HUES48 (cell line): Measurements from ENCODE around the gene RET.

Experiments used
- H3K27ac ChIP-seq: one replicate; pipeline ENCODE4 v1.7.0; 2013; ENCODE audit warnings: low read depth, low read length, inconsistent platforms
- H3K27me3 ChIP-seq: 2 replicates; pipeline ENCODE4 v1.6.1; 2013; ENCODE audit warnings: mild to moderate bottlenecking, low read length; ENCODE audit not compliant: control insufficient read depth, insufficient read depth
- H3K36me3 ChIP-seq: 2 replicates; pipeline ENCODE4 v1.6.1; 2013; ENCODE audit warnings: low read length; ENCODE audit not compliant: control insufficient read depth, insufficient read depth
- H3K4me1 ChIP-seq: 2 replicates; pipeline ENCODE4 v1.6.1; 2013; ENCODE audit warnings: mild to moderate bottlenecking, low read length; ENCODE audit not compliant: control insufficient read depth, insufficient read depth
- H3K4me3 ChIP-seq: 2 replicates; pipeline ENCODE4 v1.5.1; 2013; ENCODE audit warnings: mild to moderate bottlenecking, low read depth, low read length
- H3K9ac ChIP-seq: 2 replicates; pipeline ENCODE4 v1.6.1; 2013; ENCODE audit warnings: mild to moderate bottlenecking, low read depth, low read length, moderate library complexity
- H3K9me3 ChIP-seq: 2 replicates; pipeline ENCODE4 v1.6.1; 2013; ENCODE audit warnings: low read length; ENCODE audit not compliant: control insufficient read depth, insufficient read depth

RET gene

DNA sequence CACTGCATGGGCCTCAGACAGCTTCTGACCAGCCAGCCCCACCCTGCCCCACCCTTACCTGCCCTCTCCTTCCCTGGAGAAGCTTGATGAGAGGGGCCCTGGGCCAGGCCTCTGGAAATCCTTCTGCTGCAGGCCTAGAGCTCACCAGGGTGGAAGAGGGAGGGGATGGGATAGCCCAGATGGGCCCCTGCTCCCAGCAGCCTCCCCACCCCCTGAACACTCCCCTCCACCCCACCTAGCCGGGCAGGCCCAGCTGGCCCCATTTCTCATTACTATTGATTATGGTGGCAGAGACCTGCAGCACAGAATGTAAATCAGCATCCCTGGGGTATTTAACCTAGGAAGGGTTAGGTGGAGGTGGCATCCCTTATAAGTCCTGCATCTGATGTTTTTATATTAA is 11.6 kb upstream of the RET start:
- no peaks in the 10 kb centered on the region for H3K9me3 ChIP-seq
- H3K4me3 ChIP-seq, result no peak overlapping the region
- H3K9ac ChIP-seq, result no peak overlapping the region
- no peaks in the 10 kb centered on the region for H3K36me3 ChIP-seq
- no peaks in the 10 kb centered on the region for H3K27me3 ChIP-seq
- peaks cover 3% of the 10 kb centered on the region; the same call in 1 of the 2 replicates for H3K4me1 ChIP-seq
- H3K27ac ChIP-seq, result no peak overlapping the region

DNA sequence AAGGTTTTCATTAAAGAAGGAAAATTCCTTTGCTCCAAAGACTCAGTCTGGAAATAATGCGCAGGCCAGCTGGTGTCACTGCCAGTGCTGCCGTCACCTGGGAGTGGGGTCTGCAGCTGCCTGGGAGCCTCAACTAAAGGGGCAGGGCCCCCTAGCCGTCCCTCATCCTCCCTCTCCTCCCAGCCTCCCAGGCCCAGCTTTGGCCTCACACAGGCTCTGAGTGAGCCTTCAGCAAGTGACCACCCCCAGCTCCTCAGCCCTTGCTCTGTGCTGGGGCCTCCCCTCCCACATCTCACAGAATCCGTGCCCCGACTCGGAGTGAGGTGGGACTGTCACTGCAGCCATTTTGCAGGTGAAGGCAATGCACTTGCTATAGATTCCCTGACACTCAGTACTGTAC is 11.1 kb upstream of the RET start:
- no peak overlapping the region for H3K9ac ChIP-seq
- no peak overlapping the region for H3K27ac ChIP-seq
- H3K36me3 ChIP-seq, result no peaks in the 10 kb centered on the region
- no peaks in the 10 kb centered on the region for H3K27me3 ChIP-seq
- H3K4me3 ChIP-seq, result no peak overlapping the region
- H3K9me3 ChIP-seq, result no peaks in the 10 kb centered on the region
- H3K4me1 ChIP-seq, result peaks cover 3% of the 10 kb centered on the region; the same call in 1 of the 2 replicates

DNA sequence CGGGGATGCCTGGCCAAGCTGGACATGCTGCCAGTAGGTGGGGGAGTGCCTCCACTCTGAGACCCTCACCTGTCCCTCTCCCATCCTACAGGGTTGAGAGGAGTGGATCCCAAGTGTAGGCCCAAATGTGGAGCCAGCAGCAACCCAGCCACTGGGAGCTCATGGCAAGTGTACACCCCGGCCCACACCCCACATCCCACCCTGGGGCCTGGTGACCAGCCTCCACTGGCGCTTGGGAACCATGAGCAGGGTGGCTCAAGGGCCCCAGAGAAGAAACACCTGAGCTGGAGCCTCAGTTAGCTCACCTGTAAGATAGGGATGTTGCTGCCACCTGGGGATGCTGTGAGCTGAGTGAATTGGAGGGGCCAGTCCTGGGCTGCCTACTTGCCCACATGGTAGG is 10.4 kb upstream of the RET start:
- Histone ChIP-seq H3K27ac (no peak overlapping the region), H3K4me1 (peaks cover 3% of the 10 kb centered on the region; the same call in 1 of the 2 replicates), H3K36me3 (no peaks in the 10 kb centered on the region), H3K27me3 (no peaks in the 10 kb centered on the region), H3K9me3 (no peaks in the 10 kb centered on the region), H3K9ac (no peak overlapping the region), H3K4me3 (no peak overlapping the region)

DNA sequence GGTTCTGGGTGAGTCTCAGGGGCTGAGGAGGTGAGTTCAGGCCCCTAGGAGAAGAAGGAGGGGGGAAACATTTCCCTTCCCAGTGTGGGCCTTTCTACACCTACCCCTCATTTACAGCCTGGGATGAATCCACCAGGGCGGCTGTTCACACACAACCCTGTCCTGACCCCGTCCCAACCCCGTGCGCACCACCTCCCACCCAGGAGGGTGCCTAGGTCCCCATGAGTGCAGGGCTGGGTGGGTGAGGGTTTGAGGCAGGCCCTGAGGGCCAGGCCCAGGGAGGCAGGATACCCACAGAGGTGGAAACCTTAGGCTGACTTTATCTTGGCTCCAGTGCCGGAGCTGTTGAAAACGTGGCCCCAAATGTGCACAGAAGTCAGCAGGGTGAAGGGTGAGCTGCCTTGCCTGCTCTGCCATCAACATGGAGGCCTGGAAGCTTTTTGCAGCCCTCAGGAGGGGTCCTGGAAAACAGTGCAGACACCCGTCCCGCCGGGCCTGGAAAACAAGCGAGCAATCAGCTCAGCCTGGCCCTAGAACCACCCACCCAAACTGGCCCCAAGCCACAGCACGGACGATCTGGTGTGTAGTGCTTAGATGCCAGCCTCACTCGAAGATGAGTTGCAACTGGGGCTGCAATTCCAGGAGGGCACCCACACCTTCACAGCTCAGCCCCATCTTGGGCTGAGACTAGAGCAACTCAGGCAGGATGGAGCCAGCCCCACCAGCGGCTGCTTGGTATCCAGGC is 9.3 kb upstream of the RET start:
- Histone ChIP-seq H3K4me1 (peaks cover 3% of the 10 kb centered on the region; the same call in 1 of the 2 replicates), H3K9ac (no peak overlapping the region), H3K9me3 (no peaks in the 10 kb centered on the region), H3K27ac (no peak overlapping the region), H3K36me3 (no peaks in the 10 kb centered on the region), H3K4me3 (no peak overlapping the region), H3K27me3 (no peaks in the 10 kb centered on the region)

DNA sequence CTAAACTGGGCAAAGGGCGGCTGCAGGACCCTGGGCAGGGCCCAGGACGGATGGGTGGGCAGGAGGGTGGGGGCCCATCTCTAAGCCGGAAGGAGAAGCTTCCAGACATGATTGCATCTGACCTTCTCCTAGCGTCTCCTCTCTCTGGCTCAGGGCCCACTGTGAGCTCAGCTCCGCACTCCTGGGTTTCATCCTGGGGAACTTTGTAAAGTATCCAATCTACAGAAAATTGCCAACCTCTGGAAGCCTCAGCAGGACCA is 8.8 kb upstream of the RET start:
- no peak overlapping the region for H3K27ac ChIP-seq
- H3K9me3 ChIP-seq, result no peaks in the 10 kb centered on the region
- no peaks in the 10 kb centered on the region for H3K27me3 ChIP-seq
- H3K9ac ChIP-seq, result no peak overlapping the region
- H3K36me3 ChIP-seq, result no peaks in the 10 kb centered on the region
- peaks cover 3% of the 10 kb centered on the region; the same call in 1 of the 2 replicates for H3K4me1 ChIP-seq
- no peak overlapping the region for H3K4me3 ChIP-seq

DNA sequence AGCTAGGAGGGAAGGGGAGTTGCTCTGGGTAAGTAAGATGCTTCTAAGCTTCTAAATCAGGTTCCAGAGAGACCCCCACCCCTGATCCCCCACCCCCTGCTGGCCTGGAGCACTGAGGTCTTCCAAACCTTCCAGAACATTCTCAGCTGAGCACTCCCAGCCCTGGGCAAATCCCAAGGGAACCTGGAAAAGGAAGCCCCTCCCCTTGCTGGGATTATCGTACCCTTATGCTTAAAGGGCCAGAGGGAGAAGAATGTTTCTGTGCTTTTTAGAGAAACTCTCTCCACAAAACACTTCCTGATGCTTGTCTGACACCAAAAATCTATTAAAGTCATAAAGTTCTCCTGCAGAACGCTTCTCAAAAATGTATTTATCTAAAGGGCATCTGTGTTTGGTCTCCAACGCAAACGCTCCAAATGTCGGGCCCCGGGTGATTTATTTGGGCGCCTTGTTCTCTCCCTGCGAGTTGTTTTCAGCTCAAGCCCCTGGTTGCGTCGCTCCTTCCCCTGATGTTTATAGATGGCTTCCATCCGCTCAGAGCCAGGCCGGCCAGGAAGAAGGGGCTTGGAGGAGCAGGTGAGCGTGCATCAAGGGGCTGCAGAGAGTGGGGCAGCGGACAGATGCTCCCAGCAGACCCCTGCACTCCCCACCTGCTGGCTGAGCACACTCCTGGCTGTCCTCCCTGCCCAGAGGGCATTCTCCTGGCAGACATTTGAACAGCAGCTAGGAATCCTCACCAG is 8.2 kb upstream of the RET start:
- Histone ChIP-seq H3K4me1 (peaks cover 3% of the 10 kb centered on the region; the same call in 1 of the 2 replicates), H3K9me3 (no peaks in the 10 kb centered on the region), H3K4me3 (no peak overlapping the region), H3K36me3 (no peaks in the 10 kb centered on the region), H3K9ac (no peak overlapping the region), H3K27me3 (no peaks in the 10 kb centered on the region; the same call in 1 of the 2 replicates), H3K27ac (no peak overlapping the region)

DNA sequence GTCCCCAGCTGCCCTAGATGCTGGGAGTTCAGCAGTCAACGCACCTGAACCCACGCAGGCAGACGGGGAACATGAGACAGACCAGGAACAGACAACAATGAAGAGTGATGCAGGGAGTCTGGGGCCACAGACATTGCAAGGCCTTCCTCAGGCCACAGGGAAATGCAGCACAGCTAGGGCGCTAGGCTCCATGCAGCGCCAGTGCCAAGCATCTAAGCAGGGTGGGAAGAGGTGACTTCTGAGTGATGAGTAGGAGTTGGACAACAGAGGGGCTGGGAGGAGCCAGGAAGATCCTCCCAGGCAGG is 7.7 kb upstream of the RET start:
- no peak overlapping the region for H3K9ac ChIP-seq
- H3K27me3 ChIP-seq, result peaks cover 4% of the 10 kb centered on the region; the same call in 1 of the 2 replicates
- H3K36me3 ChIP-seq, result no peaks in the 10 kb centered on the region
- no peak overlapping the region for H3K27ac ChIP-seq
- H3K4me3 ChIP-seq, result no peak overlapping the region
- H3K9me3 ChIP-seq, result no peaks in the 10 kb centered on the region
- peaks cover 3% of the 10 kb centered on the region; the same call in 1 of the 2 replicates for H3K4me1 ChIP-seq

DNA sequence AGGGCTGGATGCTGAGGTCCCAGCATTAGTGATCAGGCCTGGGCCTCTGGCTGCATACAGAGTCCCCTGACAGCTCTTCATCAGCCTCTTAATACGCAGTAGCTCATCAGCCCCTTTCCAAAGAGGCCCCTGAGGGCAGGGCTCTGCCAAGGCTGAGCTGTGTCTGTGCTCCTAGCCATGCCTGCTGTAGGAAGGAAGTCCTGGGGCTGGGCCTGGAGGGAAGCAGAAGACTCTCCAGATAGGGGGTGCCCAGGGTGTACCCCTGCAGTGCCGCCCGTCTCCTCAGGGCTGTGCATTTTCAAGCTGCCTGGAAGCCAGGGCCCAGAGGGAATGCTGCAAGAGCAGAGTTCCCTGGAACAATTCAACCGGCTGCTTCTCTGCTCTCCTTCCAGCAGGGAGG is 7.3 kb upstream of the RET start:
- Histone ChIP-seq H3K27me3 (peaks cover 4% of the 10 kb centered on the region; the same call in 1 of the 2 replicates), H3K9me3 (no peaks in the 10 kb centered on the region), H3K4me1 (peaks cover 3% of the 10 kb centered on the region; the same call in 1 of the 2 replicates), H3K36me3 (no peaks in the 10 kb centered on the region), H3K9ac (no peak overlapping the region), H3K4me3 (no peak overlapping the region), H3K27ac (no peak overlapping the region)

DNA sequence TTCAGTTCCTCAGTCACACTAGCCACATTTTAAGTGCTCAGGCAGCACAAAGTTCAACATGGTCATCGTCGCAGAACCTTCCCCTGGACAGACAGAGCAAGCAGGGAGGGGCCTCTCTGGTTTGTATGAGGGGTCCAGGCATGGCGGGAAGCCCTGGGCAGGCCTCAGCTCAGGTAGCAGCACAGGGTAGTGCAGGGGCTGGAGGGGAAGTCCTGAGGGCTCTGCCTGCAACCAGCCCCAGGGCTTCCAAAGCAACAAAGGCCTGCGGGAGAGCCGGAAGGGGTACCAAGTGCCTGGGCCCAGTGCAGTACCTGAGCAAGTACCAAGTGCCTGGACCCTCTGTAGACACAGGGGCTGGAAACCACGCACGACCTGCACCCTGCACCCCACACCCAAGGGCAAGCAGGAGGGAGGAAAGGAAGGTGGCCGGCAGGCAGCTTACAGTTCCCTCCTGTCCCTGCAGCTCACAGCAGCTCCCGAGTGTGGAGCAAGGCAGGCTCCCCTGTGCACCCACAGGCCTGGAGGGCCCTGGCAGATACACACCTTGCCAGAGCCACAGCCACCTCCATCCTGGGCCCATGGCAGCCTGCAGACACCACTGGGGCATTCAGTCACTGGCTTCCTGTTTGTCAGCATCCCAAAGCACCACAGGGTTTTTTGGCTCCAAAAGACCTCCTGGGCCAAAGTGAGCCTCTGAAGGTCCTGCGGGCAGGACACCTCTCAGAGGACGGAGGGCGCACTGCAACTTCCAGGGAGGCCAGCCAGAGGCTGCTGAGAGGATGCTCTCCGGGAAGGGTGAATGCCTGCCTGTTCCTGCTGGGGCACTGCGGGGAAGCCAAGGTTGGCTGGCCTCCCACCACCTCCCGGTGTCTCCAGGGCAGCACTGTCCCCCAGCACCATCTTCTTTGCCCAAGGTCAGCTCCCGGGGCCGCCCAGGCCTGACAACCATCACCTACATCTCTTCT is 6.5 kb upstream of the RET start:
- H3K9me3 ChIP-seq, result no peaks in the 10 kb centered on the region
- no peak overlapping the region for H3K27ac ChIP-seq
- no peaks in the 10 kb centered on the region for H3K4me1 ChIP-seq
- H3K4me3 ChIP-seq, result no peak overlapping the region
- H3K9ac ChIP-seq, result no peak overlapping the region
- H3K36me3 ChIP-seq, result no peaks in the 10 kb centered on the region
- peaks cover 11% of the 10 kb centered on the region for H3K27me3 ChIP-seq

DNA sequence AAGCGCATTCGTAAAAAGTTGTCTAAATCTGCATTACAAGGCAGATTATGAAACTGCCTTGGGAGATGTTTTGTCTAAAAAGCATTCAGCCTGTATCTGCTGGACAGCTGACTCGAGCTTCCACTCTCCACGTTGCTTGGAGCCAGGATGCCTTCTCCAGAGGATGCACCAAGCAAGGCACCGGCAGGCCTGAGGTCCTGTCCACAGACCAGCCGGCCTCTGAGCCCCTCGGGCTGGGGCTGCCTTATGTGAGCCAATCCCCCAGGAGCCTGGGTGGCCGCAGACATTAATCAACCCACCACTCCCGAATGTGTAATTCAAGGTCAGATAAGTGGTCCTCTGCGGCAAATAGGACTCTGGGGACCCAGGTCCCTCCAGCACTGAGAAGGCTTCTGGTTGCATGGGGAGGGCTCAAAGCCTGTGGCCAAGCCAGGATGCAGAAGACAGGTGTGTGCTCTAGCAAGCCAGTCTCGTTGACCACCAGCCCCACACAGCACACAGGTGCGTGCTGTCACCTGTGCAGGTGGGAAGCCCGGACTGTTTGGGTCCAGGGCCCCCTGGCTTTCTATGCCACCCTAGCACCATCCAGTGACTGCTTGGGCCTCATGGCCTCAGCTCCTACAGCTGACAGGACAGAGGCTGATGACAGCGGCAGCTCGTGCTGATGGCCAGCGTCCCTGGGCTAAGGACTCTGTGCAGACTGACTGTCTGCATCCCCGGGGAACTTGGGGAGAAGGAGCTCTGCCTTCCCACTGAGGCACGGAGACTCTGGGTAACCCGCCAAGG is 4.8 kb upstream of the RET start:
- no peaks in the 10 kb centered on the region for H3K9me3 ChIP-seq
- H3K4me3 ChIP-seq, result no peak overlapping the region
- H3K36me3 ChIP-seq, result no peaks in the 10 kb centered on the region
- H3K9ac ChIP-seq, result no peak overlapping the region
- no peak overlapping the region for H3K27ac ChIP-seq
- peaks cover 26% of the 10 kb centered on the region for H3K27me3 ChIP-seq
- no peaks in the 10 kb centered on the region for H3K4me1 ChIP-seq
